Coronary artery (tissue), 2 donors: ENCODE data around the gene NALCN.

ENCODE experiments used
- DNase-seq: peaks from one replicate; pipeline ENCODE4 v3.0.0-alpha.2; 2017; ENCODE audit warnings: low spot score
- H3K27ac ChIP-seq, 2 donors: fragments of 200-600 bp; sonication (generic); one replicate each; pipeline ENCODE4 v1.5.1; 2016 to 2019
- H3K4me3 ChIP-seq: fragments of 200-600 bp; sonication (generic); 2 replicates; pipeline ENCODE4 v1.5.1; 2016; ENCODE audit warnings: mild to moderate bottlenecking, moderate library complexity
- CTCF ChIP-seq: fragments of 200-600 bp; sonication (generic); IDR thresholded peaks from one replicate; pipeline ENCODE4 v1.5.1; 2019; ENCODE audit warnings: antibody characterized with exemption

Gene NALCN

GRCh38 chr13:101123028-101123427 lies 293.3 kb downstream of the NALCN start:
- H3K27ac ChIP-seq = no peak overlapping the region
- no peak for DNase-seq
- no peak for TF ChIP-seq CTCF
- H3K4me3 ChIP-seq = no peak overlapping the region

- Histone ChIP-seq H3K4me3 (no peak overlapping the region), H3K27ac (no peak overlapping the region)
- no peak for TF ChIP-seq CTCF
- no peak for DNase-seq
Measured at GRCh38 chr13:101121608-101122007, 294.7 kb downstream of the NALCN start.

- no peak for TF ChIP-seq CTCF
- Histone ChIP-seq H3K4me3 (no peak overlapping the region), H3K27ac (no peak overlapping the region)
- no peak for DNase-seq
Measured at GRCh38 chr13:101120007-101120406, 296.3 kb downstream of the NALCN start.

- no peak for DNase-seq
- no peak for TF ChIP-seq CTCF
- Histone ChIP-seq H3K27ac (no peak overlapping the region), H3K4me3 (no peak overlapping the region)
Measured at GRCh38 chr13:101116826-101117225, 299.5 kb downstream of the NALCN start.

GRCh38 chr13:101116341-101116740 lies 300.0 kb downstream of the NALCN start:
- no peak for DNase-seq
- no peak overlapping the region for H3K4me3 ChIP-seq
- no peak for TF ChIP-seq CTCF
- no peak overlapping the region for H3K27ac ChIP-seq

- no peak for TF ChIP-seq CTCF
- no peak for DNase-seq
- Histone ChIP-seq H3K27ac (no peak overlapping the region), H3K4me3 (no peak overlapping the region)
Measured at GRCh38 chr13:101115762-101116171, 300.5 kb downstream of the NALCN start.

GRCh38 chr13:101111894-101112293 lies 304.4 kb downstream of the NALCN start:
- H3K27ac ChIP-seq = no peak overlapping the region
- DNase-seq = no peak
- H3K4me3 ChIP-seq = no peak overlapping the region
- no peak for TF ChIP-seq CTCF
